IMR-90 (cell line): ENCODE data around the gene ZNF385B.

Experiments used
- BHLHE40 ChIP-seq: fragments of 150-350 bp; IDR thresholded peaks from 2 replicates; pipeline ENCODE4 v1.6.1; 2016; ENCODE audit warnings: mild to moderate bottlenecking, low read depth, low read length
- CEBPB ChIP-seq: IDR thresholded peaks from 2 replicates; pipeline ENCODE4 v1.6.1; 2012; ENCODE audit warnings: low read depth, low read length, improper control_type of control experiment
- CHD1 ChIP-seq: IDR thresholded peaks from 2 replicates; pipeline ENCODE4 v1.6.1; 2012; ENCODE audit warnings: low read depth, low read length, improper control_type of control experiment
- FOS ChIP-seq: fragments of 150-350 bp; IDR thresholded peaks from 2 replicates; pipeline ENCODE4 v1.6.1; 2016; ENCODE audit warnings: low read depth, low read length
- MAZ ChIP-seq: IDR thresholded peaks from 2 replicates; pipeline ENCODE4 v1.6.1; 2012; ENCODE audit warnings: low read depth, mild to moderate bottlenecking, low read length, improper control_type of control experiment, moderate library complexity, borderline replicate concordance
- POLR2A ChIP-seq: IDR thresholded peaks from 2 replicates; pipeline ENCODE4 v1.6.1; 2012; ENCODE audit warnings: mild to moderate bottlenecking, low read depth, low read length
- RAD21 ChIP-seq: IDR thresholded peaks from 2 replicates; pipeline ENCODE4 v1.6.1; 2012; ENCODE audit warnings: low read length, improper control_type of control experiment
- RCOR1 ChIP-seq: IDR thresholded peaks from 2 replicates; pipeline ENCODE4 v1.6.1; 2012; ENCODE audit warnings: mild to moderate bottlenecking, low read length, improper control_type of control experiment; ENCODE audit not compliant: insufficient replicate concordance
- RFX5 ChIP-seq: IDR thresholded peaks from 2 replicates; pipeline ENCODE4 v1.8.0; 2012; ENCODE audit warnings: low read depth, mild to moderate bottlenecking, low read length, moderate library complexity
- SMC3 ChIP-seq: fragments of 150-350 bp; IDR thresholded peaks from 2 replicates; pipeline ENCODE4 v1.6.1; 2016; ENCODE audit warnings: low read depth, mild to moderate bottlenecking, antibody characterized with exemption, low read length, moderate library complexity
- TF ChIP-seq, protein P1 (sequence below): conservative IDR thresholded peaks from 2 replicates; pipeline ENCODE4 v1.5.1; 2012; ENCODE audit warnings: mild to moderate bottlenecking, low read depth, low read length, improper control_type of control experiment
- TF ChIP-seq, protein P2 (sequence below): fragments of 150-350 bp; IDR thresholded peaks from 2 replicates; pipeline ENCODE4 v1.6.1; 2016; ENCODE audit warnings: low read depth, mild to moderate bottlenecking, low read length, moderate library complexity, borderline replicate concordance
- TF ChIP-seq, protein P3 (sequence below): fragments of 150-350 bp; IDR thresholded peaks from 2 replicates; pipeline ENCODE4 v1.6.1; 2017; ENCODE audit warnings: mild to moderate bottlenecking, antibody characterized with exemption, low read length, low read depth

DNA sequence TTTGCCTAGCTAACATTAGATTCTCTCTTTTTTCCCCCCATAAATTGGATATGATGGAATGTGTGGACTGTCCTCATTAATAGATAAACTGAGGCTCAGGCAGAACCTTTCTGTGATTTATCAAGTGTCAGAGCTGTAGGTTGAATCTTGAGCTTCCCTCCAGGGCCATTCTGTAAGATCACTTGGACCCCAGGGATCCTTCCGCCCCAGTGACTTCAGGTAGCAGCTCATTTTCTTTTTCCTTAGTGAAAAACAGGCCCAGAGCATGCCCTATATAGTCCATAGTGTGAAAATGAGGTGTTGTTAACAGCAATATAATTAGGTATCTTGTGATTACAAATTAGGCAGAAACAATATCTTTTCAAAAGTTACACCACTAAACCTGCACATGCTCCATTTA lies 269.7 kb downstream of the ZNF385B start:
- TF ChIP-seq FOS (no peak), SMC3 (no peak), POLR2A (no peak), RFX5 (no peak), RAD21 (no peak), CHD1 (no peak), RCOR1 (no peak), CEBPB (no peak), MAZ (no peak), BHLHE40 (no peak)
- TF ChIP-seq, protein P1, sequence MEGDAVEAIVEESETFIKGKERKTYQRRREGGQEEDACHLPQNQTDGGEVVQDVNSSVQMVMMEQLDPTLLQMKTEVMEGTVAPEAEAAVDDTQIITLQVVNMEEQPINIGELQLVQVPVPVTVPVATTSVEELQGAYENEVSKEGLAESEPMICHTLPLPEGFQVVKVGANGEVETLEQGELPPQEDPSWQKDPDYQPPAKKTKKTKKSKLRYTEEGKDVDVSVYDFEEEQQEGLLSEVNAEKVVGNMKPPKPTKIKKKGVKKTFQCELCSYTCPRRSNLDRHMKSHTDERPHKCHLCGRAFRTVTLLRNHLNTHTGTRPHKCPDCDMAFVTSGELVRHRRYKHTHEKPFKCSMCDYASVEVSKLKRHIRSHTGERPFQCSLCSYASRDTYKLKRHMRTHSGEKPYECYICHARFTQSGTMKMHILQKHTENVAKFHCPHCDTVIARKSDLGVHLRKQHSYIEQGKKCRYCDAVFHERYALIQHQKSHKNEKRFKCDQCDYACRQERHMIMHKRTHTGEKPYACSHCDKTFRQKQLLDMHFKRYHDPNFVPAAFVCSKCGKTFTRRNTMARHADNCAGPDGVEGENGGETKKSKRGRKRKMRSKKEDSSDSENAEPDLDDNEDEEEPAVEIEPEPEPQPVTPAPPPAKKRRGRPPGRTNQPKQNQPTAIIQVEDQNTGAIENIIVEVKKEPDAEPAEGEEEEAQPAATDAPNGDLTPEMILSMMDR = no peak
- TF ChIP-seq, protein P2, sequence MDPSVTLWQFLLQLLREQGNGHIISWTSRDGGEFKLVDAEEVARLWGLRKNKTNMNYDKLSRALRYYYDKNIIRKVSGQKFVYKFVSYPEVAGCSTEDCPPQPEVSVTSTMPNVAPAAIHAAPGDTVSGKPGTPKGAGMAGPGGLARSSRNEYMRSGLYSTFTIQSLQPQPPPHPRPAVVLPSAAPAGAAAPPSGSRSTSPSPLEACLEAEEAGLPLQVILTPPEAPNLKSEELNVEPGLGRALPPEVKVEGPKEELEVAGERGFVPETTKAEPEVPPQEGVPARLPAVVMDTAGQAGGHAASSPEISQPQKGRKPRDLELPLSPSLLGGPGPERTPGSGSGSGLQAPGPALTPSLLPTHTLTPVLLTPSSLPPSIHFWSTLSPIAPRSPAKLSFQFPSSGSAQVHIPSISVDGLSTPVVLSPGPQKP = no peak
- TF ChIP-seq, protein P3, sequence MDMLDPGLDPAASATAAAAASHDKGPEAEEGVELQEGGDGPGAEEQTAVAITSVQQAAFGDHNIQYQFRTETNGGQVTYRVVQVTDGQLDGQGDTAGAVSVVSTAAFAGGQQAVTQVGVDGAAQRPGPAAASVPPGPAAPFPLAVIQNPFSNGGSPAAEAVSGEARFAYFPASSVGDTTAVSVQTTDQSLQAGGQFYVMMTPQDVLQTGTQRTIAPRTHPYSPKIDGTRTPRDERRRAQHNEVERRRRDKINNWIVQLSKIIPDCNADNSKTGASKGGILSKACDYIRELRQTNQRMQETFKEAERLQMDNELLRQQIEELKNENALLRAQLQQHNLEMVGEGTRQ = no peak
